K562 (cell line): ENCODE measurements around the gene DZIP1. TPM values are rescaled to one million over a fixed set of nuclear protein-coding genes. Genes with fewer than 3 reads are reported as not detected.

Experiments
- BCL6 ChIP-seq: fragments of 250-450 bp; sonication (Bioruptor Pico); IDR thresholded peaks from 2 replicates; pipeline ENCODE4 v1.4.0; 2020
- CBX3 ChIP-seq, 2 experiments: IDR thresholded peaks; 1 replicate in 1 of 2; 2 replicates in 1 of 2; pipeline ENCODE4 v1.6.1; 2012; ENCODE audit warnings: inconsistent platforms in 2 of 2, low read length in 2 of 2, borderline replicate concordance in 1 of 2, control low read depth in 1 of 2
- CHD7 ChIP-seq: fragments of 200-600 bp; sonication (generic); IDR thresholded peaks from one replicate; pipeline ENCODE4 v1.6.1; 2012; ENCODE audit warnings: mild to moderate bottlenecking, low read depth, low read length, inconsistent platforms
- FOS ChIP-seq: IDR thresholded peaks from 3 replicates; pipeline ENCODE4 v1.6.1; 2011; ENCODE audit not compliant: insufficient read length; ENCODE audit errors: extremely low read depth
- GABPA ChIP-seq: fragments of 200-800 bp; sonication (Bioruptor generic); conservative IDR thresholded peaks from 2 replicates; pipeline ENCODE4 v1.6.1; 2016; ENCODE audit warnings: low read depth, missing genetic modification characterization, missing compliant biosample characterization
- GTF2A2 ChIP-seq: IDR thresholded peaks from 2 replicates; pipeline ENCODE4 v1.6.1; 2016; ENCODE audit warnings: mild to moderate bottlenecking, missing genetic modification characterization, missing compliant biosample characterization
- MYC ChIP-seq, 2 experiments: fragments of 250-450 bp in 1 of 2; sonication (Bioruptor Pico) in 1 of 2; IDR thresholded peaks; 2 replicates each; pipeline versions ENCODE4 v1.5.1 to v1.6.1; 2012 to 2021; ENCODE audit warnings: low read depth in 2 of 2, borderline replicate concordance in 1 of 2, improper control_type of control experiment in 1 of 2, low read length in 1 of 2, mild to moderate bottlenecking in 1 of 2, moderate library complexity in 1 of 2
- NONO ChIP-seq, 2 experiments: fragments of 200-400 bp in 1 of 2; fragments of 450-650 bp in 1 of 2; formaldehyde crosslinking in 1 of 2; IDR thresholded peaks; 2 replicates each; pipeline ENCODE4 v1.6.1; 2017; ENCODE audit warnings: low read depth in 2 of 2, mild to moderate bottlenecking in 2 of 2, moderate library complexity in 2 of 2, low read length in 1 of 2
- NRF1 ChIP-seq, 2 experiments: fragments of 450-650 bp; IDR thresholded peaks in 1 of 2; conservative IDR thresholded peaks in 1 of 2; 2 replicates each; pipeline ENCODE4 v1.6.1; 2014; ENCODE audit warnings: mild to moderate bottlenecking in 2 of 2
- SRSF7 ChIP-seq: fragments of 200-400 bp; formaldehyde crosslinking; optimal IDR thresholded peaks from 2 replicates; pipeline ENCODE3; 2017; ENCODE audit warnings: mild to moderate bottlenecking, low read depth, low read length
- VEZF1 ChIP-seq: fragments of 200-800 bp; sonication (Bioruptor generic); IDR thresholded peaks from 2 replicates; pipeline ENCODE4 v1.6.1; 2017; ENCODE audit warnings: missing genetic modification characterization, missing compliant biosample characterization
- ZBTB7A ChIP-seq: IDR thresholded peaks from 2 replicates; pipeline ENCODE4 v1.6.1; 2011; ENCODE audit warnings: low read depth, mild to moderate bottlenecking, low read length, moderate library complexity, borderline replicate concordance; ENCODE audit not compliant: control insufficient read depth
- ZFX ChIP-seq: sonication (generic); formaldehyde crosslinking; IDR thresholded peaks from 2 replicates; pipeline ENCODE4 v1.8.0; 2022; ENCODE audit warnings: mild to moderate bottlenecking, missing genetic modification reagents, moderate library complexity
- ZNF134 ChIP-seq: fragments of 250-450 bp; sonication (Bioruptor Pico); conservative IDR thresholded peaks from 2 replicates; pipeline ENCODE4 v1.4.0; 2020
- polyA plus RNA-seq, 8 experiments: library from polyadenylated mRNA; depleted of rRNA in 4 of 8; stranded (reverse) in 5 of 8; unstranded in 3 of 8; fragments of >200 nt; fragmentation: Nextera tagmentation in 2 of 8; fragmentation: Illumina TruSeq in 1 of 8; extraction: Ambion mirVana in 2 of 8; extraction: Trizol in 1 of 8; gene quantifications; 2 replicates each; pipeline versions ENCODE4 v1.2.1 to v1.2.3, GENCODE V29; 2011 to 2014; ENCODE audit warnings: inconsistent platforms in 1 of 8, missing spikeins in 1 of 8
- total RNA-seq, 7 experiments: library from RNA; depleted of rRNA in 6 of 7; stranded (reverse); fragments of >200 nt in 6 of 7; fragmentation: Illumina TruSeq in 2 of 7; extraction: Trizol in 2 of 7; gene quantifications; 2 replicates each; pipeline versions ENCODE4 v1.2.1 to v1.2.3, GENCODE V29; 2011 to 2021; ENCODE audit warnings: low replicate concordance in 1 of 7

The DZIP1 gene
- total and polyA plus RNA-seq, 9 of the 15 experiments (the other 6 are each of a cell fraction or from before 2014, with no cell fraction given): 0.07 TPM; not detected in 8

GRCh38 chr13:95676762-95677563, 32.5 kb upstream of the DZIP1 start, which contains the start of gene DNAJC3 (continued):
- peak; percentile 93 to 95 for TF ChIP-seq NRF1 (conservative IDR thresholded peaks at IDR 0.05 in 1 of 2, IDR thresholded peaks at IDR 0.05 in 1 of 2)
- no peak for TF ChIP-seq CHD7
- TF ChIP-seq VEZF1: peak; percentile 72
- no peak; a peak in 1 of 4 replicates for TF ChIP-seq NONO (IDR thresholded peaks at IDR 0.05; ENCODE audit: low read depth in 2 of 2, low read length in 1 of 2)
- TF ChIP-seq ZNF134: no peak
- peak; percentile 30; the same call in 1 of the 2 replicates for TF ChIP-seq MYC (IDR thresholded peaks at IDR 0.05; ENCODE audit: low read depth, low read length)
- TF ChIP-seq MYC (CRISPR knock-in tag; IDR thresholded peaks at IDR 0.05; ENCODE audit: borderline replicate concordance, low read depth): no peak
- TF ChIP-seq GABPA (tag): no peak
- no peak for TF ChIP-seq SRSF7
- TF ChIP-seq GTF2A2 (tag): no peak
- TF ChIP-seq ZBTB7A: peak; percentile 22; the same call in 1 of the 2 replicates
- peak; percentile 96 for TF ChIP-seq ZFX (CRISPR knock-in tag)
- no peak for TF ChIP-seq BCL6
- no peak for TF ChIP-seq CBX3 (IDR thresholded peaks at IDR 0.05; ENCODE audit: borderline replicate concordance in 1 of 2, low read length in 2 of 2)
- peak; percentile 45 for TF ChIP-seq FOS
